GM20000 (cell line): ENCODE data around the gene RWDD3.

Experiments
- DNase-seq: peaks from one replicate; pipeline ENCODE4 v3.0.0; 2012; ENCODE audit warnings: low spot score
- CTCF ChIP-seq: IDR thresholded peaks from 2 replicates; pipeline ENCODE4 v1.5.1; 2012; ENCODE audit warnings: mild to moderate bottlenecking, control low read depth; ENCODE audit errors: extremely low read depth, missing control alignments

Gene RWDD3

GRCh38 chr1:95230256-95230655, 3.8 kb upstream of the RWDD3 start:
- DNase-seq, result no peak
- no peak for TF ChIP-seq CTCF

- no peak for TF ChIP-seq CTCF
- no peak for DNase-seq
These were observed 3.2 kb upstream of the RWDD3 start for GRCh38 chr1:95230768-95231191.

GRCh38 chr1:95232646-95233318, 1.2 kb upstream of the RWDD3 start:
- no peak for DNase-seq
- no peak for TF ChIP-seq CTCF

GRCh38 chr1:95233319-95233736, 682 bp upstream of the RWDD3 start:
- no peak for DNase-seq
- TF ChIP-seq CTCF, result no peak

GRCh38 chr1:95236784-95237575, 3.0 kb downstream of the RWDD3 start:
- no peak for DNase-seq
- no peak for TF ChIP-seq CTCF

- DNase-seq, result no peak
- no peak for TF ChIP-seq CTCF
These were observed 4.1 kb downstream of the RWDD3 start for GRCh38 chr1:95237981-95238703.

GRCh38 chr1:95245029-95245428, 11.0 kb downstream of the RWDD3 start:
- no peak for TF ChIP-seq CTCF
- no peak for DNase-seq
